Stimulated activated CD8-positive, alpha-beta memory T cell treated with anti-CD3 and anti-CD28 coated beads, Interleukin-12 subunit alpha, Interleukin-12 subunit beta, amount 100 ng/mL, for 24 hours (primary cell): ENCODE measurements around the gene EEF1AKMT4.
A peak's percentile ranks its signal among the peaks of the same experiment; 100 is the strongest.

Experiments
- DNase-seq: peaks from one replicate; pipeline ENCODE4 v3.0.0-alpha.2; 2020; ENCODE audit errors: extremely low read depth

EEF1AKMT4 gene

DNA sequence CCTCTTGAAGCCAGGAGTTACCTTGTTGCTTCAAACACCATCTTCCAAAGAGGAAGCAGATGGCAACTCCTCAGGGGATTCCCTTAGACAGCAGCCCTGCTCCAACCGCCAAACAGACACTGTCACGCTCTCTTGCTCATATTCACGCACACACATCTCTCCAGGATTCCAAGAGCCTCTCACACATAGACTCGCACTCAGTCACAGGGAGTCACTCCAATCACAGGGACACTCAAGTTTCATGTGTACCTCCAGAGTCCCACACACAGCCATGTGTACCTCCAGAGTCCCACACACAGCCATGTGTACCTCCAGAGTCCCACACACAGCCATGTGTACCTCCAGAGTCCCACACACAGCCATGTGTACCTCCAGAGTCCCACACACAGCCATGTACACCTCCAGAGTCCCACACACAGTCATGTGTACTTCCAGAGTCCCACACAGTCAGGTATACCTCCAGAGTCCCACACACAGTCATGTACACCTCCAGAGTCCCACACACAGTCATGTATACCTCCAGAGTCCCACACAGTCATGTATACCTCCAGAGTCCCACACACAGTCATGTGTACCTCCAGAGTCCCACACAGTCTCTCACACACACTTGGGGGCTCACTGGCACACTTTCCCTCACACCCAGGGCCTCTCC, 14.0 kb upstream of the EEF1AKMT4 start:
- no peak for DNase-seq

GRCh38 chr3:184236033-184236410, 13.4 kb upstream of the EEF1AKMT4 start:
- DNase-seq, result no peak

DNA sequence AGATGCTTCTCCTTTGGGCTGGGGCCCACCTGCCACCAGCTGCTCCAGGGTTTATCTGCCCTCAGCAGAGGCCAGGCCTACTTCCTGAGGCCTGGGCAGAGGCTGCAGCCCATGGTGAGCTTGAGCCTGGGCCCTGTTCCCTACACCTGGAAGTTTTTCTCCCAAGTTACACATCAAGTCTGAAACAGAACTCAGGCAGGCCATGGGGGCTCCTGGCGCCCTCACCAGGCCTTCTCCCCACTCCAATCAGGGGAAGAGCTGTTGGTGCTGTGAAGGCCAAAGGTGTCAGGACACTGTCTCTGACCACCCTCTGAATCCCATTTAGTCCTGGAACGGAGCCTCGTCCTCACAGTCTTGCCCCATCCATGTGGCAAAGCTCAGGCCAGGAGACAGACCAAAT, 12.8 kb upstream of the EEF1AKMT4 start:
- no peak for DNase-seq

DNA sequence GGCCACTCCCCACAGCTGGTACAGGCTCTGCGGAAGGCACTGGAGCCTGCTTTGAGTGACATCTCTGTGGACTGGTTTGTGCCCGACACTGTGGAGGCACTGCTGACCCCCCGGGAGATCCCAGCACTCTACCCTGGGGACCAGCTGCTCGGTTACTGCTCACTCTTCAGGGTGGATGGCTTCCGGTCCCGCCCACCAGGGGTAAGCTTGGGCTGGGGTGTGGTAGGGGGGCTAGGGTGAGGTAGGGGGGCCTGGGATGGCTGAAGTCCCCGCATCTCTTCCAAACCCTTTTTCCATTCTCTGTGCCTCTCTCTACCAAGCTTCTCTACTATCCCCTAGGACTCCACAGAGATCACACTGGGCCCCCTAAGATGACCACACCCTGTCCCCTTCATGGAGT, 12.3 kb upstream of the EEF1AKMT4 start:
- no peak for DNase-seq

DNA sequence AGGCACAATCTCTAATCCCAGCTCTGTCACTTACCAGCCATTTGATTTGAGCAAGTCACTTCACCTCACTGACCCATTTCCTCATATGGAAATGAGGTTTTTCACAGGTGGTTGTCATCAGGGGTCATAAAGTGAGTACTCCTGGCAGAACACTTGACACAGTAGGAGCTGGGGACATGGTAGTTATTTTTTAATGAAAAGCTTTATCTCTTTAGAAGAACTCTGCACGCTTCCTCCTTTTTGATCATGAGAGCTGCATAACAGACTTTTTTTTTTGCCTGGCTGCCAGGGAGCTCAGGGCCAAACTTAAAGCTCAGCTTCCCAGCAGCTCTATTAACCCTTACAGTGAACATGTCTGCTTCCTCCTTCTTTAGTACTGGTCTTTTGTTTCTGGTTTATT, 11.7 kb upstream of the EEF1AKMT4 start:
- no peak for DNase-seq

DNA sequence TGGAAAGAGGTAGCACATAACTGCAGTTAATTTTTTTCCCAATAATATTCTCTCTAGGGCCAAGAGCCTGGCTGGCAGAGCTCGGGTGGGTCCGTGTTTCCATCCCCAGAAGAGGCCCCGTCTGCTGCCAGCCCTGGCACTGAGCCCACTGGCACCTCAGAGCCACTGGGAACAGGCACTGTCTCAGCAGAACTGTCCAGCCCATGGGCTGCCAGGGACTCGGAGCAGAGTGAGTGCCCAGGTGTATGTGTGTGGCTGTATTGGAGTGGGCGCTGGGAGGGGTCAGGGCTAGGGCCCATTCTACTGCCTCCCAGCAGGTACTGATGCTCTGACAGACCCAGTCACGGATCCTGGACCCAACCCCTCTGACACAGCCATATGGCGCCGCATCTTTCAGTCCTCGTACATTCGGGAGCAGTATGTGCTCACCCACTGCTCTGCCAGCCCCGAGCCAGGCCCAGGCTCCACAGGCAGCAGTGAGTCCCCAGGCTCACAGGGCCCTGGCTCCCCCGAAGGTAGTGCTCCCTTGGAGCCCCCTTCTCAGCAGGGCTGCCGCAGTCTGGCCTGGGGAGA, 11.1 kb upstream of the EEF1AKMT4 start:
- DNase-seq, result no peak

- DNase-seq, result no peak
These were observed 10.3 kb upstream of the EEF1AKMT4 start for GRCh38 chr3:184239221-184239620.

DNA sequence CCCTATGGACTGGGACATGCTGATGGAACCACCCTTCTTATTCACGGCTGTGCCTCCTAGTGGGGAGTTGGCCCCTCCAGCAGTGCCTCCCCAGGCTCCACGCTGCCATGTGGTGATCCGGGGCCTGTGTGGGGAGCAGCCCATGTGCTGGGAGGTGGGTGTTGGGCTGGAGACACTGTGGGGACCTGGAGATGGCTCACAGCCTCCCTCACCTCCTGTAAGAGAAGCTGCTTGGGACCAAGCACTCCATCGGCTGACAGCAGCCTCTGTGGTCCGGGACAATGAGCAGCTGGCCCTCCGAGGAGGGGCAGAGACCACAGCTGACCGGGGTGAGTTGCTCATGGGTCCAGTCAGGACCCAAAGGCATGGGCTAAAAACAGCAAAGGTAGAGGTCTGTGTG, 9.8 kb upstream of the EEF1AKMT4 start:
- no peak for DNase-seq

- DNase-seq, result no peak
These were observed 8.9 kb upstream of the EEF1AKMT4 start for GRCh38 chr3:184240384-184241140.

DNA sequence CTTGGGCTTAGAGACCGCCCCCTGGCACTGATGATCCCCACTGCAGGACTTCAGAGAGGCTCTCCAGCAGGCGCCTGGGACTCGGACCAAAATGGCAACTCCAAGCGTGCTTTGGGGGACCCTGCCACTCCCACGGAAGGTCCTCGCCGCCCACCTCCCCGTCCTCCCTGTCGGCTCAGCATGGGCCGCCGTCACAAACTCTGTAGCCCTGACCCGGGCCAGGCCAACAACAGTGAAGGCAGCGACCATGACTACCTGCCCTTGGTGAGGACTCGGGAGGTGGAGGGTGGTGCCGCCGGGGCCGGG, 8.4 kb upstream of the EEF1AKMT4 start:
- DNase-seq, result no peak

DNA sequence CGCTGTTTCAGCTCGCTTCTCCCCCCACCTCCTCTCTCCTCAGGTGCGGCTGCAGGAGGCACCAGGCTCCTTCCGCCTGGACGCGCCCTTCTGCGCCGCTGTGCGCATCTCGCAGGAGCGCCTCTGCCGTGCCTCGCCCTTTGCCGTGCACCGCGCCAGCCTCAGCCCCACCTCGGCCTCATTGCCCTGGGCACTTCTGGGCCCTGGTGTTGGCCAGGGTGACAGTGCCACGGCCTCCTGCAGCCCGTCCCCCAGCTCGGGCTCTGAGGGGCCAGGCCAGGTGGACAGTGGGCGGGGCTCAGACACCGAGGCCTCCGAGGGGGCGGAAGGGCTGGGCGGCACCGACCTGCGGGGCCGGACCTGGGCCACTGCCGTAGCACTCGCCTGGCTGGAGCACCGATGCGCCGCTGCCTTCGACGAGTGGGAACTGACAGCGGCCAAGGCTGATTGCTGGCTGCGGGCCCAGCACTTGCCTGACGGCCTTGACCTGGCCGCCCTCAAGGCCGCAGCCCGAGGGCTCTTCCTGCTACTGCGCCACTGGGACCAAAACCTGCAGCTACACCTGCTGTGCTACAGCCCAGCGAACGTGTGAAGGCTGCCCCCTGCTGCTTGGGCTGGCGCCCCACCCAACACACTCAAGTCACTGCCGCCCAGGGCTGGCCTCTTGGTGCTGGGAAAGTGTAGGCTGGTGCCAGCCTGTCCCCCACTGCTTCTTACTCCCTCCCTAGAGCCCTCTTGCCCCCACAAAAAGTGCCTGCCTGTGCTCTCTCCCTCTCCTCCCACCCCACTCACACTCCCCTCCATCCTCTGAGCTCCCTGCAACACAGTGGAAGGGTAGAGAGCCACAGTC, 7.8 kb upstream of the EEF1AKMT4 start:
- DNase-seq, result no peak

GRCh38 chr3:184242297-184242685, 7.2 kb upstream of the EEF1AKMT4 start:
- no peak for DNase-seq

DNA sequence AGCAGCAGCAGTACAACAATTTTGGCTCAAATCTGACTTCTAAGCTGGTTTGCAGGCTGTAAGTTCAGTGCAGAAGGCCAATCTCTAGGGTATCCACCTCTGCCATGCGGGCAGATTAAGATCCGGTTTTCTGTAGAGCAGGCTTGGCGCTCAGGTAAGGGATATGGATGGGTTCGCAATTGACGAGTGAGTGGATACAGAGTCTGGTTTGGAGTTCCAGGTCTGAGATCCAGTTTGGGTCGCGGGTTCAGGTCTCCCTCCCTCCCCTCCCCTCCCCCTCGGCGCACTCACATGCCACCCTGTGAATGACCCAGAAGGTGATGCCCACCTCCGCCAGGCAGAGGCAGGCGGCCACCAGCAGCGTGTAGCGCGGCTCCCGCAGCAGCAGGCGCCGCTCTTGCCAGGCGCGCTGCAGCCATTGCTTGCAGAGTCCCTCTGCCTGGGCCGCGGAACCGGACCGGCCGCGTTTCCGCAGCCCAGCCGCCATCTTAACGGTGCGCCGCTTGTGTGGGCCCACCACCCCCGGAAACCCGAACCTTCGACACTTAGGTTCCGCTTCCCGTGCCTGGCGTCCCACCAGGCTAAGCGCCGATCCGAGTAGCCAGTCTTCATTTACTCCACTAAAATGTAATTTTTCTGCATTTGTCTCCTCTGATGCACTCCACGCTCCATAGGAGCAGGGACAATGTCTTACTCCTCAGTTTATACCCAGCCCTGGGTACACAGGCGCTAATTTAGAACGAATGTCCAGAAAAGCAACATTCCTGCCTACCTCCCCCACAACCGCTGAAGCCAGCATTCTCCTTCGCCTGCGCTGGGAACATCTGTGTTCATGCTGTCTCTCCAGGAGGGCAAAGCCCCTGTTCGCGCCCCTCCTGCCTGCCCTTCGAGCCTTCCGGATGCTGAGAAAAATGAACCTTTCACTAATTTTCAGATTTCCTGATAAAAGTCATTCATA, 739 bp upstream of the EEF1AKMT4 start, which contains the start of gene ALG3:
Gene ALG3 (minus strand): TSS at position 509 of the 958 bp plus-strand sequence. CDS start 22 bp downstream, at position 487.
- peak; percentile 60 for DNase-seq

GRCh38 chr3:184250167-184250828, 826 bp downstream of the EEF1AKMT4 start:
- peak; percentile 64 for DNase-seq

DNA sequence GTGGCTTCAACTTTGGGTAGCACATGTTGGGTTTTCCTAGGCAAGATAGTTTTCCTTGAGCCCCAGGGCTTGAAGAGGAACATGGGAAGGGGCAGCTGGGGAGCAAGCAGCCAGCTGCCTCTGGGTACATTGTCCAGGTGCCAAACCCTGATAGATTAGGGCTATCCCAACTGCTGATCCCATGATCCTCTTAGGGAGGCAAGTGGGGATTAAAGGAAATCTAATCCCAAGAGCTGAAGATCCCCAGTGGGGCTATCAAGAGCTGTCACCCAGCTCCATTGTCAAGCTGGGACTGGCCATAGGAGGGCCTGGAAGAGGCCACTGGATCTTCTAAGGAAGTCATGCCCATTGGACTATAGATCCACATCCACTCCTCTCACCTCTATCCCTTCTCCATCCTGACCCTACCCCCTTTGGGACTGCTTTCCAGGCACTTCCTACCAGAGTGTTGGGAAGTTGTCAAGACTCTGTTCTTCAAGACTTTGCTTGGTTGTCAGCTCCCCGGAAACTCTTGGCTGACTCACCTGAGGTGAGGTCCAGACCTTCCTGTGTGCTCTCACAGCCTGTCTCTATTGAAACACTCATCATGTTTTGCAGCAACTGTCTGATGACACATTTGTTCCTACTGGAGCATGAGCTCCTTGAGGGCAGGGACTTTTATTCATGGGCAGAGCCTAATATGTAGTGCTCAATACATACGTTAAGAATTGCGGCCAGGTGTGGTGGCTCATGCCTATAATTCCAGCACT, 6.0 kb downstream of the EEF1AKMT4 start:
- DNase-seq, result no peak

- no peak for DNase-seq
These were observed 7.8 kb downstream of the EEF1AKMT4 start for GRCh38 chr3:184257083-184257915.

- DNase-seq, result no peak
These were observed 9.5 kb downstream of the EEF1AKMT4 start for GRCh38 chr3:184258926-184259325.

DNA sequence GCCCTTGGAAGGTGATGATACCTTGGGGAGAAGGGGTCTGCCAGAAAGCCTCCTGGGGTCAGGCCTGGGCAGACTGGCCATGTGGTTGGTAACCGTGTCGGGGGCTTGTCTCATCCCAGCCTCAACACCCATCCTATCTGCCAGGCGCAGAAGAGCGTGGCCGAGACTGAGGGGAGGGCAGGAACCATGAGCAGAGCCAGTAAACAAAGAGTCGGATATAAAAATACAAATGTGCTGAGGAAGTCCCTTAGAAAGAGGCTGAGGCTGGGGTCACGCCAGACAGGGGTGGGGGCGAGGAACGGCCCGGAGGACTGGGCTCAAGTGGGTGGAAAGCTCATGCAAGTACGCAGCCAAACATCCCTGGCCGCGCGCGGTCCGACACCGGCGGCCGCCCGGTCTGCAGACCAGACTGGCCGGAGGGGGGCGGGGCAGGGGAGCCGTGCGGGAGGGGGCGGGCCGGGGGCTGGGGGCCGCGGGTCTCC, 10.0 kb downstream of the EEF1AKMT4 start:
- no peak for DNase-seq
